Sigmoid colon (tissue), 7 donors: ENCODE results near the gene PSORS1C2. TPM values are rescaled to one million over a fixed set of nuclear protein-coding genes. Genes with fewer than 3 reads are reported as not detected.
A peak's percentile ranks its signal among the peaks of the same experiment; 100 is the strongest.

Experiments used
- DNase-seq: peaks from one replicate; pipeline ENCODE4 v3.0.0-alpha.2; 2019
- H3K27ac ChIP-seq, 4 donors: fragments of 200-600 bp; sonication (generic); one replicate each; pipeline ENCODE4 v1.5.1; 2016 to 2019; ENCODE audit warnings: mild to moderate bottlenecking in 1 of 4
- H3K27me3 ChIP-seq, 3 donors: fragments of 200-600 bp; sonication (generic); one replicate each; pipeline ENCODE4 v1.5.1; 2019; ENCODE audit warnings: mild to moderate bottlenecking in 1 of 3
- H3K36me3 ChIP-seq, 4 donors: fragments of 200-600 bp; sonication (generic); one replicate each; pipeline ENCODE4 v1.5.1; 2016 to 2019
- H3K4me1 ChIP-seq, 4 donors: fragments of 200-600 bp; sonication (generic); one replicate each; pipeline ENCODE4 v1.5.1; 2017 to 2019
- H3K4me3 ChIP-seq, 4 donors: fragments of 200-600 bp; sonication (generic); one replicate each; pipeline ENCODE4 v1.5.1; 2017 to 2019; ENCODE audit warnings: mild to moderate bottlenecking in 2 of 4, moderate library complexity in 1 of 4
- H3K9me3 ChIP-seq, 4 donors: fragments of 200-600 bp in 3 of 4; sonication (generic) in 3 of 4; one replicate each; pipeline versions ENCODE4 v1.5.1 to v1.6.1; 2013 to 2019
- CTCF ChIP-seq, 4 experiments: fragments of 450-650 bp in 3 of 4; fragments of 200-600 bp in 1 of 4; IDR thresholded peaks; one replicate each; pipeline ENCODE4 v1.5.1; 2016 to 2019; ENCODE audit warnings: antibody characterized with exemption in 4 of 4, mild to moderate bottlenecking in 3 of 4, moderate library complexity in 2 of 4
- EP300 ChIP-seq, 4 donors: sonication (generic); formaldehyde crosslinking; IDR thresholded peaks; one replicate each; pipeline ENCODE4 v1.6.1; 2017; ENCODE audit warnings: antibody characterized with exemption in 4 of 4
- POLR2A ChIP-seq, 2 donors: fragments of 450-650 bp; IDR thresholded peaks; one replicate each; pipeline ENCODE4 v1.6.1; 2016; ENCODE audit warnings: antibody characterized with exemption in 2 of 2, mild to moderate bottlenecking in 2 of 2, moderate library complexity in 2 of 2
- POLR2AphosphoS5 ChIP-seq, 4 donors: sonication (generic); formaldehyde crosslinking; IDR thresholded peaks; one replicate each; pipeline ENCODE4 v1.6.1; 2017; ENCODE audit warnings: antibody characterized with exemption in 4 of 4
- WGBS, 2 donors: extraction: QIAGEN DNeasy Blood & Tissue Kit; methylation state at CpG; one replicate each; pipeline ENCODE4 v1.1.7; 2013; 5-methylcytosine and 5-hydroxymethylcytosine counted together
- intact Hi-C: fragments of 100-400 bp; cut with DNase I; formaldehyde crosslinking; loops from one replicate; pipeline ENCODE4 v1.15.1; 2023
- polyA plus RNA-seq, 3 donors: library from polyadenylated mRNA; stranded (reverse); fragments of 200-250 nt; gene quantifications; one replicate each; pipeline ENCODE4 v1.2.3, GENCODE V29; 2013
- total RNA-seq, 4 donors: library from RNA; depleted of rRNA; stranded (reverse); fragments of >200 nt; gene quantifications; one replicate each; pipeline ENCODE4 v1.1.0, GENCODE V29; 2016
- donor health status: healthy with polysubstance abuse.
- donor health status: Bipolar disorder and iron deficiency.
- donor health status: healthy.

The PSORS1C2 gene
- total and polyA plus RNA-seq, 7 donors = not detected

DNA sequence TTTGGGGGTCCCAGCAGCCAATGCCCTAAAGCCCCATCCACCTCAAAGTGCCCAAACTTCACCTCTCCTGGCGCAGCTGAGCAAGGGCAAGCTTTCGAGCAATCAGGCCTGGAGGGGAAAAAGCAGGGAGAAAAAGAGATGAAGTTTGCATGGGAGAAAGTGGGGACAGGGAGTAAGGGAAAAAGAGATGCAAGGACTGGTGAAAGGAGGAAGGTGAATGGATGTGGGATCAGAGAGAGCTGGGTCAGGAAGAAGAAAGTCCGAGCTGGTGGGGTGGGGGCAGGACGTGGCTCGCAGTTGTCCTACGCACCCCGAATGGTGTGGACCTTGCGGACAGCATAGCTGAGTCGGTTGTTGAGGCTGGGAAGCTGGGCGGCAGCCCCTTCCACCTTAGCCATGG lies 6.5 kb upstream of the PSORS1C2 start:
- Histone ChIP-seq H3K36me3 (peaks cover 0 to 21% (median 4%) of the 10 kb centered on the region in 4 donors), H3K27ac (no peak overlapping the region), H3K4me3 (no peak overlapping the region), H3K27me3 (no peaks in the 10 kb centered on the region), H3K4me1 (peaks cover 0 to 12% (median 4%) of the 10 kb centered on the region in 4 donors), H3K9me3 (no peaks in the 10 kb centered on the region)
- no peak for TF ChIP-seq CTCF (IDR thresholded peaks at IDR 0.05)
- no peak for DNase-seq
- intact Hi-C loops = no loop called here
- 83 to 92% methylated on average over 10 of the region's 10 CpGs for WGBS, 2 donors

- 15 to 70% methylated on average over 11 of the region's 11 CpGs for WGBS, 2 donors
- Histone ChIP-seq H3K4me1 (peaks cover 0 to 12% (median 4%) of the 10 kb centered on the region in 4 donors), H3K27me3 (no peaks in the 10 kb centered on the region), H3K9me3 (no peaks in the 10 kb centered on the region), H3K4me3 (no peak overlapping the region), H3K27ac (no peak overlapping the region), H3K36me3 (peaks cover 0 to 17% (median 4%) of the 10 kb centered on the region in 4 donors)
- intact Hi-C loops = no loop called here
- TF ChIP-seq POLR2A (IDR thresholded peaks at IDR 0.05) (no peak), CTCF (IDR thresholded peaks at IDR 0.05) (no peak), POLR2AphosphoS5 (IDR thresholded peaks at IDR 0.05) (no peak), EP300 (IDR thresholded peaks at IDR 0.05) (no peak)
- no peak for DNase-seq
Measured at GRCh38 chr6:31144970-31145340, 6.1 kb upstream of the PSORS1C2 start.

- H3K36me3 ChIP-seq = peaks cover 0 to 12% (median 2%) of the 10 kb centered on the region in 4 donors
- no peak overlapping the region for H3K27ac ChIP-seq
- no peak for TF ChIP-seq CTCF (IDR thresholded peaks at IDR 0.05)
- TF ChIP-seq EP300 (IDR thresholded peaks at IDR 0.05) = no peak
- TF ChIP-seq POLR2A (IDR thresholded peaks at IDR 0.05) = no peak
- no peak for TF ChIP-seq POLR2AphosphoS5 (IDR thresholded peaks at IDR 0.05)
- DNase-seq = no peak
- H3K4me1 ChIP-seq = peaks cover 0 to 14% (median 4%) of the 10 kb centered on the region in 4 donors
- H3K4me3 ChIP-seq = no peak overlapping the region
- no peaks in the 10 kb centered on the region for H3K27me3 ChIP-seq
- intact Hi-C loops = no loop called here
- H3K9me3 ChIP-seq = no peaks in the 10 kb centered on the region
- WGBS, 2 donors = 23 to 69% methylated on average over 18 of the region's 18 CpGs
Measured at GRCh38 chr6:31144296-31144969, 5.6 kb upstream of the PSORS1C2 start.

DNA sequence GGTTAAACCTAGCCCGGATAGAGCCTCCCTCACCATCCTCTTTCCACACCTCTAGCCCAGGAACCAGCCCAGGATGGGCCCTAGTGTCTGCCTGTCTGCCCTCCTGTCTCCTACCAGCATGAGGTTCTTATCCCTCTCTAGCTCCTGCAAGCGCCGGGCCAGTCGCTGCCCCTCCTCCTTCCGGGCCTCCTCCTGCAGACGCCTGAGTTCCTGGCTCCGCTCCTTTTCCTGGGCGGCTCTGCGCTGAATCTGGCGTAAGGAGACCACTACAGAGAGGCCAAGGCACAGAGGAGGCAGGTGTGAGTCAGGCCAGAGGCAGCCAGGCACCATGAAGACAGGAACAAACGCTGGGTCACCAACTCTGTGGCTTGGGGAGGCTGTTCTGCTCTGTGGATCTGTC lies 4.3 kb upstream of the PSORS1C2 start:
- Histone ChIP-seq H3K27ac (peak overlapping the region; percentile 8 to 66 (median 36)), H3K27me3 (no peaks in the 10 kb centered on the region), H3K36me3 (peaks cover 0 to 9% (median 2%) of the 10 kb centered on the region in 4 donors), H3K4me3 (no peak overlapping the region), H3K9me3 (no peaks in the 10 kb centered on the region), H3K4me1 (peaks cover 0 to 17% (median 4%) of the 10 kb centered on the region in 4 donors)
- peak; percentile 88 for DNase-seq
- WGBS, 2 donors = 74 to 77% methylated on average over 11 of the region's 11 CpGs
- no peak for TF ChIP-seq CTCF (IDR thresholded peaks at IDR 0.05)
- TF ChIP-seq EP300 (IDR thresholded peaks at IDR 0.05) = no peak
- no peak for TF ChIP-seq POLR2A (IDR thresholded peaks at IDR 0.05)
- peak in 1 of 4 donors; percentile 25 for TF ChIP-seq POLR2AphosphoS5 (IDR thresholded peaks at IDR 0.05)
- intact Hi-C loops = no loop called here

DNA sequence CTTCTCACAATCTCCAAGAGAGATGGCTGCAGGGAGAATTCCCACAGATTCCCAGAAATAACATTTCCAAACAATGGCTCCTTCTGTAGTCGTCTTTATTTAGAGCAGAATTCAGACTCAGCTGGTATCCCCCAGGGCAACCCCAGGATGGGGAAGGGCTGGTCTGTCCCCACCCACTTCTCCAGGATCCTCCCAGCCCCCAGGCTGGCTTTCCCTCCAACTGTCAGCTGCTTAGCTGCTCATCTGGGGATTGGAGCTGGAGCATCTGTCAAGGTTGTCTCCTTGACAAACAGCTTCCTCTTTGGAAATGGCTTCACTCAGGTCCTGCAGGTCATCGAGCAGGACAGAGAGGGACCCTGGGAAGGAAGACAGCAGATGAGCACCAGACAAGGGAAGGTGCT lies 3.5 kb upstream of the PSORS1C2 start:
- TF ChIP-seq EP300 (IDR thresholded peaks at IDR 0.05) = no peak
- TF ChIP-seq CTCF (IDR thresholded peaks at IDR 0.05) = no peak
- no peaks in the 10 kb centered on the region for H3K9me3 ChIP-seq
- H3K27me3 ChIP-seq = no peaks in the 10 kb centered on the region
- H3K4me3 ChIP-seq = no peak overlapping the region
- intact Hi-C loops = no loop called here
- H3K27ac ChIP-seq = no peak overlapping the region
- H3K36me3 ChIP-seq = peaks cover 0 to 9% (median 2%) of the 10 kb centered on the region in 4 donors
- WGBS, 2 donors = 73 to 75% methylated on average over 2 of the region's 2 CpGs
- DNase-seq = no peak
- H3K4me1 ChIP-seq = peaks cover 0 to 23% (median 10%) of the 10 kb centered on the region in 4 donors
